Activated CD8-positive, alpha-beta memory T cell treated with anti-CD3 and anti-CD28 coated beads, Interleukin-2, amount 50 U/mL, for 24 hours (primary cell): ENCODE measurements around the gene RHOJ.
"Not testable (repeated sequence)": the region's sequence is repeated elsewhere in the genome, so short reads cannot be mapped to it uniquely, and the experiment has no call there.

Source experiments
- DNase-seq: peaks from one replicate; pipeline ENCODE4 v3.0.0-alpha.2; 2020; ENCODE audit errors: extremely low read depth

RHOJ gene

DNA sequence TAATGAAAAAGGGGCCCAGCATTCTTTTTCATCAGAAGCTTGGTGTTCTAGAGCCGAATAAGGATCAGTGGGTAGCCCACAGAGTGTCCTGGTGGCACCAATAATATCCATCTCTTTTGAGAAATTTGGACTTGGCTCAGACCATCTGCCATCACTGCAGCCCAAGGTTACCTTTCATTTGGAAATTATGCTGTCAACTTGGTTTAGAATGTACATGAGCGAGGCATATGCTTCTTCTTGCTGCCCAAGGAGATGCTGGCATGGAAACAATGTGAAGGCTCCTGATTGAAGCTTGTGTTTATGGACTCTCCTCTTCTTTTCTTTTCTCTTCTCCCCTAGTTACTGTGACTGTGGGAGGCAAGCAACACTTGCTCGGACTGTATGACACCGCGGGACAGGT lies 64.5 kb downstream of the RHOJ start:
- no peak for DNase-seq

- DNase-seq: no peak
Measured at GRCh38 chr14:63269561-63270225, 65.5 kb downstream of the RHOJ start.

DNA sequence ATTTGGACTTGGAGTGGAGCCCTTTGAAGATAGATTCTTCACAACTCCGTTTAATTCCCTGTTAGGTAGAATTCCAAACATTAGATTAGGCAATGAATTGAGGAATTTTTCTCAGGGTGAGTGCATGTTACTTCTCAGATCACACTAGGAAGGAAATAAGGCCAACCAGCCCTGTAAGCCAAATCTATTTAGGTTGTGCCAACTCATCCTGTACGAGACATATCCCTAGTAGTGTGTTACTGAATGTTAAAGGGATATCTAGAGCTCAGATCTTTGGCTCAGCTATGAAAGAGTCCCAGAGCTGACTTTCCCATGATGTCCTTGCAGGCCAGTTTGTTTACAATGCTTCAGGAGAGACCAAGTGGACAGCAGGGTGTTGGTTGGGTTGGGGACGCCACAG lies 68.9 kb downstream of the RHOJ start:
- DNase-seq: no peak

GRCh38 chr14:63273717-63274655 lies 69.7 kb downstream of the RHOJ start:
- no peak for DNase-seq

GRCh38 chr14:63275611-63276010 lies 71.4 kb downstream of the RHOJ start:
- DNase-seq: no peak

DNA sequence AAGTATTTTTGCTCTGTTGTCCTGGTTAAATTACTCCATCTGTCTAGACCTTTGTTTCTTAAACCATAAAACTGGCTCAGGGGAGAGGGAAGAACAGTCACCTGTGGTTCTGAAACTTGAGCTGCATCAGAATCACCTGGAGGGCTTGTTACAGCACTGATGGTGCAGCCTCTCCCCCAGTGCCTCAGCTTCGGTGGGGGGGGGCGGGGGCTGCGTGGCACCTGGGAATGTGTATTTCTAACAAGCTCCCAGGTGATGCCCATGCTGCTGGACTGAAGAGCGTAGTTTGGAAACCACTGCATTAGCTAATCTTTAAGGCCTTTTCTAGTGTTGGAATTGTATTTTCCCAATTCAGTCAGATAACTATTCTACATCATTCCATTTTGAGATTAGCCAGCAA lies 71.8 kb downstream of the RHOJ start:
- DNase-seq: no peak

- DNase-seq: no peak
Measured at GRCh38 chr14:63276492-63277342, 72.5 kb downstream of the RHOJ start.

DNA sequence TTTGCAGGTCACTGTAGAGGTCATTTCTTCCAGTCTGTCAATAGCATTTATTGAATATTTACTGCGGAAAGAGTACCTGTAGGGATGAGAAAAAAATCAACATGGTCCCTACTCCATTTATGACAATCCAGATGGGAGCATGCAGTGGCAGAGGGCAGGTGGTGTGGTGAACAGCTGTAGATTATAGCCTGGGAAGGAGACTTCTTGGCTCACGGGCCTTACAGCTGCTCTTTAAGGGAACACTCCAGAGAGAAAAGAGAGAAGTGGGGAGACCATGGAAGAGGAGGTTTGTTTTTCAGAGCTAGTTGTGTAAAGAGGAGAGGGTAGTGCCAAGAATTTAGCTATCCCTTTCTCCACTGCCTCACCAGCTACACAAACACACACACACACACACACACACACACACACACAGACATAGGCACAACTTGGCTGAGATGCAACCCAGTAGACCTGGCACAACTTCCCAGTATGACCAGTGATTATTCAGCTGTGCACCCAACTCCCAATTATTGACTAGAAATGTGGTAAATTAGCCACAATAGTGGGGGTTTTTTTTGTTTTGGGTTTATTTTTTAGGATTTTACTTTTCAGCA lies 73.4 kb downstream of the RHOJ start:
- DNase-seq: no peak

- DNase-seq: not testable (repeated sequence)
Measured at GRCh38 chr14:63279933-63280332, 75.7 kb downstream of the RHOJ start.

GRCh38 chr14:63282997-63283883 lies 79.0 kb downstream of the RHOJ start:
- DNase-seq: no peak

DNA sequence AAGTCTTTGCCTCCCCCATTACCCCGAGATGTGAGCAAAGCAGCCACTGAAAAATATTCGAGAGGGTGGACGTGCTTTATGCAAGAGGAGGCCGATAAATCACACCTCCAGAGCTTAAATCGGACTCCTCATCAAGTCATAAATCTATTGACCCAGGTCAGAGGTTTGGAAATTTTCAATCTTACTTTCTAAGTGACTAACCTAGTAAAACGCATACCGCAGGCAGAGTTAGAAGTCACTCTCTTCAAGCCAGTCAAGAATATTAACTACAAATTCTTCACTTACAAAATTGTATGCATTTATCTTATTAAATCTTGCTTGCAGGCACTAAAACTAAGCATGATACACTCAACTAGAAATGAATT lies 79.6 kb downstream of the RHOJ start:
- no peak for DNase-seq

- DNase-seq: no peak
Measured at GRCh38 chr14:63286071-63286470, 81.8 kb downstream of the RHOJ start.

DNA sequence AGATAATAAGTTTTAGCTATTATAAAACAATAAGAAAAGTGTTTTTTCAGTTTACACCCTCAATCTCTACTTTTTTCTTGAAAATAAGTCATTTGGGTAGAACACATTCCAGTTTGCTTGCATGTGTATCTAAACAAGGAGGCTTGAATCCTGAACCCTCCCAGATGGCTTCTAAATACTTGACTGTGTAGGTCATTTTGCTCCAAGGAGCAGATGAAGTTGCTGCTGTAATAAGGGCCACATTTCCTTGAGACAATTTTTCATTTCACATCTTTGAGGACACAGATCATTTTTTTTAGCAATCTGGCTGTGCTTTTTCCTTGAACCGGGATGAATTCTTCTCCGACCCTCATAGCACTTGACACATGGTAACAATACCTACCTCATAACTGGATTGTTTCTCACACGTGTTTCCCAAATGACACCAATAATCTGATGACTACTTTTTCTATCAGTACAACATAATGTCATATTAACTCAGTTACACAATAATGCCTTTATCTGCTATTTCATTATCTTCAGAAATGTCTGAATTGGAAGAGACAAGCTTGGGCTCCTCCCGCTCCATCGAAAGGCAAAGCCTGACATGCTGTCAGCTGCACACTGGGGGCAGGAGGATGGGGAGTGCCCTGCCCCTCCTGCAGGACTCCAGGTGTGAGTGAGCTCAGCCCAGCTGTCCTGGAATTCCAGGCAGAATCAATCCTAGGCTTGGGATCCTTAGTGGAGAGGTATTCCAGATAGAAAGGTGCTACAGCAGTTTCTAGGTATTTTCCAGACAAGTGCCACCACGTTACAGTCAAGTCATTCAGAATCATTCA lies 83.6 kb downstream of the RHOJ start:
- no peak for DNase-seq

DNA sequence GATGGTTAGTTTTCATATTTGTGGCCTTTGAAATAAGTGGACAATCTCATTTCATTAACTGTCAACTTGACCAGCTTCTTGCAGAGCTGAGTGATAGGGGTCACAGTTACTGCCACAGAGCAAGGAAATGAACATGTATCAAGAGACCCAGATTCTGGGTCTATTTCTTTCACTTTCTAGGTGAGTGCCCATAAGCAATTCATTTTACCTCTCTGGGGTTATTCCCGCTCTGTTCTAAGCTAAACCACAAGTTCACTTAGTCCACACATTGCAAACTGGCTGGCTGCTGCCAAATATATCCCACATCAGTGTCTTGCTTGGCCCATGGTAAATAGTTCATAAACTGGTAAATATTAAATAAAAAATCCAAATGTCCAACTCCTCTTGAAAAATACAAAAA lies 84.6 kb downstream of the RHOJ start:
- DNase-seq: no peak

GRCh38 chr14:63290741-63291430 lies 86.6 kb downstream of the RHOJ start:
- no peak for DNase-seq

GRCh38 chr14:63292805-63293204 lies 88.6 kb downstream of the RHOJ start:
- no peak for DNase-seq

DNA sequence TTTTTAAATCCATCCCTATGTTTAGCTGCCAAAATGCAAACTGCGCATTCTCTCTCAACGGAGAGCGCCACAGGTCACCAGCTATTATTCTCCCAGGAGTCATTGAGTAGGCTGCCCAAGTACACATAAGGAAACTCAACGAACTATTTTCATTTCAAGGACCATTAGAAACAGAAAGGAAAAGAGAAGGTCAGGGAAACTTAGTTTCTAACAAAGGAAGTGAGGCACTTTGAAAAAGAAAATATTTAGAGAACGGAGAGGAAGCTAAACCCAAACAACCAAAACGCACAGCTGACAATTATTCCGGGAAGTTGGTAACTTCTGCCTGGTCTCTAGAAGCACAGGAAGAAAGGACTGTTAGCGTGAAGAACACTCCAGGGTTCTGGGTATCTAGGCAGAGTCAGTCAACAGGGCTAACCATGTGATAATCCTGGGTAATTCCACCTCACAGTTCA lies 91.0 kb downstream of the RHOJ start:
- no peak for DNase-seq

DNA sequence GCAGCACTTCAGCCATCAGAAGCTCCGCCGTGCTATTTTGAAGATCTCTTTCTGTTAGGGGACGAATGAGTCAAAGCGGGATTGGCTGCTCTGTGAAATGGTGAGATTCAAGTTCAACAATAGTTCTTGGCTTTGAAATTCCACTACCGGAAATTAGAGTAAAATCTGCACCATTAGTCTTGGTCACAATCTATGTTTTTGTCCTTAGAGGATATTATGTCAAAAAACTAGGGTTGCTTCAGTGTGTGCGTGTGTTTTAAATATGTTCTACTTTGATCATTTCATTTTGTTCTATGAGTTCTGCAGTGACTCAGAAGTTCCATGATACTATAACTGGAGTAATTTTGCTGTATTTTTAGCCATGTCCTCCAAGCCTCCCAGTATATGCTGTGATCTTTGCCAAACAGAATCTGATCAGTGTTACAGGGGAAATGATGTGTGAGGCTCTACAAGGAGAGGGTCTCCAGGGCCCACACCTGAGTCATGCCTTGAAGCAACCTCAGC lies 91.9 kb downstream of the RHOJ start:
- no peak for DNase-seq
